ENCODE data around the gene IMP4.

DNA sequence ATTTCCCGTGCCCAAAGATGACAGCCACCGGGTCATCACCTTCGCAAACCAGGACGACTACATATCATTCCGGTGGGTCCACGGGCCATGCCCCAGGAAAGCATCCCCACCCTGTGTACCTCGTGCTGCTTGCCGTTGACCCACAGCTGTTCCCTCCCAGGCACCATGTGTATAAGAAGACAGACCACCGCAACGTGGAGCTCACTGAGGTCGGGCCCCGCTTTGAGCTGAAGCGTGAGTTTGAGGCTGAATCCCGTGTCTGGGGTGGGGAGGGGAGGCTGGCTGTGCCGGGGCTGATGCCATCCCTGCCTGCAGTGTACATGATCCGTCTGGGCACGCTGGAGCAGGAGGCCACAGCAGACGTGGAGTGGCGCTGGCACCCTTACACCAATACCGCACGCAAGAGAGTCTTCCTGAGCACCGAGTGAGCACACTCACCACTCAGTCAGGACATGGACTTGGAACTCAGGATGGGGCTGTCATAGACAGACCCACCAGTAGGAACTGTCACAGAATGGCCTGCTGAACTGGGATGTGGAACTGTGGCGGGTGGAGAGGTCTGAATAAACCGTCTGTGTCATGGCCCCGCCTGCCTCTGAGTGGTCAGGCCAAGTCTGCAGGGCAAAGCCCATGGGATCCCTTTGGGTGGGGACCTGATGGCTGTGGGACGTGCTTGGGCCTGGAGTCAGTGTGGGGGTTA, 3.5 kb downstream of the IMP4 start:
- TF ChIP-seq CTCF (conservative IDR thresholded peaks at IDR 0.05) (no peak), ZFX (IDR thresholded peaks at IDR 0.05) (no peak)

All from C4-2B (cell line).